ENCODE results near the gene ZBED5. TPM values are rescaled to one million over a fixed set of nuclear protein-coding genes. Genes with fewer than 3 reads are reported as not detected.

ZBED5 gene
- total and polyA plus RNA-seq, 4 donors = 5.4 to 10.7 (median 10.1) TPM

DNA sequence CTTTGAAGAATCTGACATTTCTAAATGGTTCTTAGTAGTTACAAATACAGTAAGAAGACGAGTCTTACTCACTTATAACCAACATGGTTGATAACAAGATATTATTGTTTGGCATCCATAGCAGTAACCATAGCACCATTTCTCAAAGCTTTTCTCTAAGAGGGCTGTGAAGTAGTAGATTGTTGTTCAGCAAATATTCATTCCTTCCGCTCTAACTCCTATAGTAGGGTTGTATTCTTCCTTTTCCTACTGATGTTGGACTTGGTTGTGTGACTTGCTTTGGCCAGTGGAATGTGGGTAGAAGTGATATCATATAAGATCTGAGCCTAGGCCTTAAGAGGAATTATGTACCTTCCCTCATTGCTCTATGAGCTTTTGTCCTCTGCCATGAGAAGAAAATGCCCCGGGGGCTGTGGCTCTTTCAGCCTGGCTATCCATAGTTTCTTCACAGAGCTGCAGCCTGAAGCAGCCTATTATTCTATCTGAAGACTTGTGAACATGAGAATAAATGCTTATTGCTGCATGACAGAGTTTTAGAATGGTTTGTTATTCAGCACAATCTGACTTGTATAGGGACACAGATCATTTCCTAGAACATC is 28.9 kb upstream of the ZBED5 start:
- H3K4me3 ChIP-seq (ENCODE audit: low read depth in 1 of 3, low read length in 3 of 3) = no peak overlapping the region
- no peak overlapping the region for H3K9ac ChIP-seq (ENCODE audit: low read depth in 1 of 2, low read length in 2 of 2)
- WGBS = 89% methylated on average over 3 of the region's 3 CpGs
- DNase-seq (ENCODE audit: low spot score) = no peak
- no peaks in the 10 kb centered on the region for H3K27me3 ChIP-seq (ENCODE audit: control insufficient read depth in 4 of 4, insufficient read depth in 4 of 4, low read length in 3 of 4)
- no peaks in the 10 kb centered on the region for H3K36me3 ChIP-seq (ENCODE audit: control insufficient read depth in 4 of 4, insufficient read depth in 3 of 4, low read depth in 1 of 4, low read length in 3 of 4)
- H3K4me1 ChIP-seq (ENCODE audit: control insufficient read depth in 4 of 4, insufficient read depth in 4 of 4, low read length in 3 of 4) = no peaks in the 10 kb centered on the region
- TF ChIP-seq NR2F2 (IDR thresholded peaks at IDR 0.05) (no peak), RXRA (IDR thresholded peaks at IDR 0.05) (no peak), RAD21 (IDR thresholded peaks at IDR 0.05) (no peak), EGR1 (IDR thresholded peaks at IDR 0.05; ENCODE audit: low read depth in 2 of 2) (no peak), YY1 (IDR thresholded peaks at IDR 0.05) (no peak), HNF4G (IDR thresholded peaks at IDR 0.05) (no peak), FOXA1 (IDR thresholded peaks at IDR 0.05) (no peak)
- TF ChIP-seq, protein P1, sequence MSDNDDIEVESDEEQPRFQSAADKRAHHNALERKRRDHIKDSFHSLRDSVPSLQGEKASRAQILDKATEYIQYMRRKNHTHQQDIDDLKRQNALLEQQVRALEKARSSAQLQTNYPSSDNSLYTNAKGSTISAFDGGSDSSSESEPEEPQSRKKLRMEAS (IDR thresholded peaks at IDR 0.05) = no peak
- TF ChIP-seq, protein P2, sequence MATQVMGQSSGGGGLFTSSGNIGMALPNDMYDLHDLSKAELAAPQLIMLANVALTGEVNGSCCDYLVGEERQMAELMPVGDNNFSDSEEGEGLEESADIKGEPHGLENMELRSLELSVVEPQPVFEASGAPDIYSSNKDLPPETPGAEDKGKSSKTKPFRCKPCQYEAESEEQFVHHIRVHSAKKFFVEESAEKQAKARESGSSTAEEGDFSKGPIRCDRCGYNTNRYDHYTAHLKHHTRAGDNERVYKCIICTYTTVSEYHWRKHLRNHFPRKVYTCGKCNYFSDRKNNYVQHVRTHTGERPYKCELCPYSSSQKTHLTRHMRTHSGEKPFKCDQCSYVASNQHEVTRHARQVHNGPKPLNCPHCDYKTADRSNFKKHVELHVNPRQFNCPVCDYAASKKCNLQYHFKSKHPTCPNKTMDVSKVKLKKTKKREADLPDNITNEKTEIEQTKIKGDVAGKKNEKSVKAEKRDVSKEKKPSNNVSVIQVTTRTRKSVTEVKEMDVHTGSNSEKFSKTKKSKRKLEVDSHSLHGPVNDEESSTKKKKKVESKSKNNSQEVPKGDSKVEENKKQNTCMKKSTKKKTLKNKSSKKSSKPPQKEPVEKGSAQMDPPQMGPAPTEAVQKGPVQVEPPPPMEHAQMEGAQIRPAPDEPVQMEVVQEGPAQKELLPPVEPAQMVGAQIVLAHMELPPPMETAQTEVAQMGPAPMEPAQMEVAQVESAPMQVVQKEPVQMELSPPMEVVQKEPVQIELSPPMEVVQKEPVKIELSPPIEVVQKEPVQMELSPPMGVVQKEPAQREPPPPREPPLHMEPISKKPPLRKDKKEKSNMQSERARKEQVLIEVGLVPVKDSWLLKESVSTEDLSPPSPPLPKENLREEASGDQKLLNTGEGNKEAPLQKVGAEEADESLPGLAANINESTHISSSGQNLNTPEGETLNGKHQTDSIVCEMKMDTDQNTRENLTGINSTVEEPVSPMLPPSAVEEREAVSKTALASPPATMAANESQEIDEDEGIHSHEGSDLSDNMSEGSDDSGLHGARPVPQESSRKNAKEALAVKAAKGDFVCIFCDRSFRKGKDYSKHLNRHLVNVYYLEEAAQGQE (IDR thresholded peaks at IDR 0.05) = no peak
- TF ChIP-seq, protein P3, sequence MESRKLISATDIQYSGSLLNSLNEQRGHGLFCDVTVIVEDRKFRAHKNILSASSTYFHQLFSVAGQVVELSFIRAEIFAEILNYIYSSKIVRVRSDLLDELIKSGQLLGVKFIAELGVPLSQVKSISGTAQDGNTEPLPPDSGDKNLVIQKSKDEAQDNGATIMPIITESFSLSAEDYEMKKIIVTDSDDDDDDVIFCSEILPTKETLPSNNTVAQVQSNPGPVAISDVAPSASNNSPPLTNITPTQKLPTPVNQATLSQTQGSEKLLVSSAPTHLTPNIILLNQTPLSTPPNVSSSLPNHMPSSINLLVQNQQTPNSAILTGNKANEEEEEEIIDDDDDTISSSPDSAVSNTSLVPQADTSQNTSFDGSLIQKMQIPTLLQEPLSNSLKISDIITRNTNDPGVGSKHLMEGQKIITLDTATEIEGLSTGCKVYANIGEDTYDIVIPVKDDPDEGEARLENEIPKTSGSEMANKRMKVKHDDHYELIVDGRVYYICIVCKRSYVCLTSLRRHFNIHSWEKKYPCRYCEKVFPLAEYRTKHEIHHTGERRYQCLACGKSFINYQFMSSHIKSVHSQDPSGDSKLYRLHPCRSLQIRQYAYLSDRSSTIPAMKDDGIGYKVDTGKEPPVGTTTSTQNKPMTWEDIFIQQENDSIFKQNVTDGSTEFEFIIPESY (IDR thresholded peaks at IDR 0.05) = no peak
- TF ChIP-seq, protein P4, sequence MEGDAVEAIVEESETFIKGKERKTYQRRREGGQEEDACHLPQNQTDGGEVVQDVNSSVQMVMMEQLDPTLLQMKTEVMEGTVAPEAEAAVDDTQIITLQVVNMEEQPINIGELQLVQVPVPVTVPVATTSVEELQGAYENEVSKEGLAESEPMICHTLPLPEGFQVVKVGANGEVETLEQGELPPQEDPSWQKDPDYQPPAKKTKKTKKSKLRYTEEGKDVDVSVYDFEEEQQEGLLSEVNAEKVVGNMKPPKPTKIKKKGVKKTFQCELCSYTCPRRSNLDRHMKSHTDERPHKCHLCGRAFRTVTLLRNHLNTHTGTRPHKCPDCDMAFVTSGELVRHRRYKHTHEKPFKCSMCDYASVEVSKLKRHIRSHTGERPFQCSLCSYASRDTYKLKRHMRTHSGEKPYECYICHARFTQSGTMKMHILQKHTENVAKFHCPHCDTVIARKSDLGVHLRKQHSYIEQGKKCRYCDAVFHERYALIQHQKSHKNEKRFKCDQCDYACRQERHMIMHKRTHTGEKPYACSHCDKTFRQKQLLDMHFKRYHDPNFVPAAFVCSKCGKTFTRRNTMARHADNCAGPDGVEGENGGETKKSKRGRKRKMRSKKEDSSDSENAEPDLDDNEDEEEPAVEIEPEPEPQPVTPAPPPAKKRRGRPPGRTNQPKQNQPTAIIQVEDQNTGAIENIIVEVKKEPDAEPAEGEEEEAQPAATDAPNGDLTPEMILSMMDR (IDR thresholded peaks at IDR 0.05; ENCODE audit: low read depth, low read length, missing input control) = no peak
- no peaks in the 10 kb centered on the region for H3K9me3 ChIP-seq (ENCODE audit: control insufficient read depth in 4 of 4, low read length in 3 of 4)
- H3K27ac ChIP-seq (ENCODE audit: low read depth in 1 of 2, low read length in 2 of 2) = no peak overlapping the region

DNA sequence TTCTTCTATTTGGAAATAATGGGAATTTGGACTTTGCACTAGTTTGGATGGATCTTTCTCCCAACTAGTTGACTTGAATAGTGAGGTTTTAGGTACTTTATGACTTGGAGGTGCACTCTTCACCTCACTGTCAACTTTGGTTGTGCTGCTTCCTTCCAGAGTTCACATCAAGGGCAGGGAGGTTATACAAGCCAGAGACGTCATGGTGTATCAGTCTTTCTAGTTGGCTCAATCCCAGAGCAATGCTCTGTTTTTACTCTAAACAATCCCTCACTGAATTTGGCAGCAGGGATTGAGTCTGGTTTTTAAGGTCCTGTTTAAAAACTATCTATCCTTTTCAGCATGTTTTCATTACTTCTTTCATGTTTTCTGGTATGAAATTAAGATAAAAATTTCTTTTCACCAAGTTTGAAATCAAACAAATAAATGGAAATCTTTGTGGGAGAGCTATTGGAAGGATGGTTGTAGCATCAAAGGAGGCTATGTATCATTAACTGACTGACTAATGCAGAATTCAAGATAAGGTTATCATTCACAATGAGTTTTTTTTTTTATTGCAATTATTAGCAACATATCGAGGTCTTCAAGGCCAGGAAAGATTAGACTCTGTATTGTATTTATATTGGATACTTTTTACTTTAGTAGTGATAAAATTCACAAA is 28.0 kb upstream of the ZBED5 start:
- H3K4me3 ChIP-seq (ENCODE audit: low read depth in 1 of 3, low read length in 3 of 3) = no peak overlapping the region
- no peaks in the 10 kb centered on the region for H3K4me1 ChIP-seq (ENCODE audit: control insufficient read depth in 4 of 4, insufficient read depth in 4 of 4, low read length in 3 of 4)
- no peaks in the 10 kb centered on the region for H3K27me3 ChIP-seq (ENCODE audit: control insufficient read depth in 4 of 4, insufficient read depth in 4 of 4, low read length in 3 of 4)
- H3K27ac ChIP-seq (ENCODE audit: low read depth in 1 of 2, low read length in 2 of 2) = no peak overlapping the region
- no peak for DNase-seq (ENCODE audit: low spot score)
- no peaks in the 10 kb centered on the region for H3K9me3 ChIP-seq (ENCODE audit: control insufficient read depth in 4 of 4, low read length in 3 of 4)
- 46% methylated on average over 2 of the region's 2 CpGs for WGBS
- no peaks in the 10 kb centered on the region for H3K36me3 ChIP-seq (ENCODE audit: control insufficient read depth in 4 of 4, insufficient read depth in 3 of 4, low read depth in 1 of 4, low read length in 3 of 4)
- H3K9ac ChIP-seq (ENCODE audit: low read depth in 1 of 2, low read length in 2 of 2) = no peak overlapping the region
- no peak for TF ChIP-seq EGR1 (IDR thresholded peaks at IDR 0.05; ENCODE audit: low read depth in 2 of 2)
- TF ChIP-seq FOXA1 (IDR thresholded peaks at IDR 0.05) = no peak
- TF ChIP-seq, protein P4 (IDR thresholded peaks at IDR 0.05; ENCODE audit: low read depth, low read length, missing input control) = no peak
- peak; percentile 60 to 67 for TF ChIP-seq RXRA (IDR thresholded peaks at IDR 0.05)
- TF ChIP-seq, protein P2 (IDR thresholded peaks at IDR 0.05) = no peak
- peak; percentile 59 for TF ChIP-seq NR2F2 (IDR thresholded peaks at IDR 0.05)
- TF ChIP-seq, protein P3 (IDR thresholded peaks at IDR 0.05) = no peak
- TF ChIP-seq, protein P1 (IDR thresholded peaks at IDR 0.05) = no peak
- no peak for TF ChIP-seq JUND (IDR thresholded peaks at IDR 0.05)
